GM10847 (cell line): ENCODE results near the gene ABHD10.

Experiments
- POLR2A ChIP-seq: IDR thresholded peaks from 2 replicates; pipeline ENCODE4 v1.6.1; 2011; ENCODE audit not compliant: insufficient read length; ENCODE audit errors: extremely low read depth

The ABHD10 gene

GRCh38 chr3:112027142-112027541, 48.3 kb downstream of the ABHD10 start:
- TF ChIP-seq POLR2A, result no peak

GRCh38 chr3:112027826-112028225, 49.0 kb downstream of the ABHD10 start:
- no peak for TF ChIP-seq POLR2A

GRCh38 chr3:112030901-112031300, 52.1 kb downstream of the ABHD10 start:
- no peak for TF ChIP-seq POLR2A

GRCh38 chr3:112032098-112032731, 53.4 kb downstream of the ABHD10 start:
- no peak for TF ChIP-seq POLR2A

- TF ChIP-seq POLR2A, result no peak
Measured at GRCh38 chr3:112034436-112034835, 55.6 kb downstream of the ABHD10 start, which contains the start of gene TMPRSS7. TSS of gene TMPRSS7 (plus strand) at chr3:112034736. CDS start at chr3:112034846, 110 bp downstream.

- no peak for TF ChIP-seq POLR2A
Measured at GRCh38 chr3:112035241-112035640, 56.4 kb downstream of the ABHD10 start.

- TF ChIP-seq POLR2A, result no peak
Measured at GRCh38 chr3:112038863-112039262, 60.0 kb downstream of the ABHD10 start.

GRCh38 chr3:112041321-112041720, 62.5 kb downstream of the ABHD10 start:
- TF ChIP-seq POLR2A, result no peak

- TF ChIP-seq POLR2A, result no peak
Measured at GRCh38 chr3:112042842-112043280, 64.0 kb downstream of the ABHD10 start.
